Breast epithelium (tissue), 3 donors: ENCODE results near the gene RTEL1.

Experiments used
- CTCF ChIP-seq, 3 donors: fragments of 450-650 bp; IDR thresholded peaks; one replicate each; pipeline ENCODE4 v1.5.1; 2016 to 2017; ENCODE audit warnings: antibody characterized with exemption in 3 of 3, mild to moderate bottlenecking in 3 of 3, moderate library complexity in 3 of 3
- POLR2A ChIP-seq: fragments of 450-650 bp; IDR thresholded peaks from one replicate; pipeline ENCODE4 v1.6.1; 2016; ENCODE audit warnings: antibody characterized with exemption, mild to moderate bottlenecking, moderate library complexity

- TF ChIP-seq CTCF (IDR thresholded peaks at IDR 0.05) (no peak), POLR2A (no peak)
Observed at GRCh38 chr20:63695424-63696305, 37.6 kb downstream of the RTEL1 start.
